PC-3 (cell line): ENCODE data around the gene HOXD10. TPM values are rescaled to one million over a fixed set of nuclear protein-coding genes. Genes with fewer than 3 reads are reported as not detected.

Experiments used
- ATAC-seq: fragments of 200-7000 bp; cut with Tn5 transposase; 2 replicates; pipeline ENCODE4 v1.9.1; 2020; ENCODE audit warnings: mild to moderate bottlenecking, moderate library complexity
- BruUV-seq: library from RNA; stranded (reverse); fragments of 400-500 nt; replicated peaks from 2 replicates; lab custom pipeline; 2021; lab: Mats Ljungman, UMichigan
- CTCF ChIA-PET: fragments of 300-600 bp; sonication (Branson Sonifier 250); formaldehyde crosslinking; loops from one replicate; lab custom pipeline; 2022; ENCODE audit warnings: antibody characterized with exemption; lab: Charles Lee
- POLR2A ChIA-PET: fragments of 300-600 bp; sonication (Branson Sonifier 250); formaldehyde crosslinking; loops from one replicate; lab custom pipeline; 2022; ENCODE audit warnings: antibody characterized with exemption; ENCODE audit not compliant: unreplicated experiment; lab: Charles Lee
- DNase-seq: peaks from one replicate; pipeline ENCODE4 v3.0.0-alpha.2; 2015
- H2AFZ ChIP-seq: fragments of 300-600 bp; sonication (generic); 2 replicates; pipeline ENCODE4 v1.6.0; 2016; ENCODE audit warnings: antibody characterized with exemption, low read length
- H3F3A ChIP-seq: fragments of 300-600 bp; sonication (generic); one replicate; pipeline ENCODE4 v1.6.0; 2017; ENCODE audit warnings: antibody characterized with exemption, low read length, control low read depth, mild to moderate bottlenecking; ENCODE audit not compliant: unreplicated experiment
- H3K27ac ChIP-seq: fragments of 300-600 bp; sonication (generic); 2 replicates; pipeline ENCODE4 v1.5.1; 2016; ENCODE audit warnings: mild to moderate bottlenecking, low read length
- H3K27me3 ChIP-seq: fragments of 300-600 bp; sonication (generic); 2 replicates; pipeline ENCODE4 v1.6.1; 2016; ENCODE audit warnings: low read length, mixed read lengths
- H3K36me3 ChIP-seq: fragments of 300-600 bp; sonication (generic); 2 replicates; pipeline ENCODE4 v1.6.1; 2016; ENCODE audit warnings: low read depth, mixed run types, low read length, mixed read lengths
- H3K4me1 ChIP-seq: fragments of 300-600 bp; sonication (generic); 2 replicates; pipeline ENCODE4 v1.5.1; 2016; ENCODE audit warnings: low read length; ENCODE audit not compliant: insufficient read depth
- H3K4me2 ChIP-seq: fragments of 300-600 bp; sonication (generic); 2 replicates; pipeline ENCODE4 v1.6.0; 2016; ENCODE audit warnings: low read length
- H3K4me3 ChIP-seq: fragments of 300-600 bp; sonication (generic); 2 replicates; pipeline ENCODE4 v1.5.1; 2016; ENCODE audit warnings: mild to moderate bottlenecking, low read length, mixed read lengths
- H3K79me2 ChIP-seq: fragments of 300-600 bp; sonication (generic); 2 replicates; pipeline ENCODE4 v1.6.1; 2017; ENCODE audit warnings: low read length, mixed read lengths
- H3K9ac ChIP-seq: fragments of 300-600 bp; sonication (generic); 2 replicates; pipeline ENCODE4 v1.6.0; 2016; ENCODE audit warnings: mild to moderate bottlenecking, low read length
- H3K9me2 ChIP-seq: fragments of 300-600 bp; sonication (generic); replicated peaks from 2 replicates; pipeline ENCODE4 v1.6.1; 2016; ENCODE audit warnings: mixed run types, low read length, mixed read lengths
- H3K9me3 ChIP-seq: fragments of 300-600 bp; sonication (generic); 2 replicates; pipeline ENCODE4 v1.6.1; 2016; ENCODE audit warnings: low read length, mixed read lengths
- H4K20me1 ChIP-seq: fragments of 300-600 bp; sonication (generic); 2 replicates; pipeline ENCODE4 v1.6.1; 2016; ENCODE audit warnings: low read length, mixed read lengths
- CTCF ChIP-seq: fragments of 300-600 bp; sonication (generic); conservative IDR thresholded peaks from 2 replicates; pipeline ENCODE4 v1.5.1; 2017; ENCODE audit warnings: antibody characterized with exemption, low read depth, mild to moderate bottlenecking, low read length
- EZH2 ChIP-seq: fragments of 300-600 bp; sonication (generic); IDR thresholded peaks from one replicate; pipeline ENCODE4 v1.6.1; 2017; ENCODE audit warnings: antibody characterized with exemption, mild to moderate bottlenecking, low read length; ENCODE audit not compliant: unreplicated experiment
- EZH2phosphoT487 ChIP-seq: fragments of 300-600 bp; sonication (generic); IDR thresholded peaks from 2 replicates; pipeline ENCODE4 v1.6.1; 2018; ENCODE audit warnings: mild to moderate bottlenecking, antibody characterized with exemption, low read length, borderline replicate concordance
- intact Hi-C: fragments of 100-400 bp; cut with micrococcal nuclease; formaldehyde crosslinking; loops from 2 replicates; pipeline ENCODE4 v1.9.0; 2023
- microRNA-seq: library from miRNA; unstranded; fragments of <30 nt; microRNA quantifications from one replicate; pipeline ENCODE4 v1.1.0, GENCODE V29; 2020; ENCODE audit not compliant: unreplicated experiment
- total RNA-seq: library from RNA; depleted of rRNA; stranded (reverse); fragments of >200 nt; gene quantifications from 2 replicates; pipeline ENCODE4 v1.2.3, GENCODE V29; 2014; rRNA removed

The HOXD10 gene
- total RNA-seq, 1 experiment from 2014 or later: not detected

DNA sequence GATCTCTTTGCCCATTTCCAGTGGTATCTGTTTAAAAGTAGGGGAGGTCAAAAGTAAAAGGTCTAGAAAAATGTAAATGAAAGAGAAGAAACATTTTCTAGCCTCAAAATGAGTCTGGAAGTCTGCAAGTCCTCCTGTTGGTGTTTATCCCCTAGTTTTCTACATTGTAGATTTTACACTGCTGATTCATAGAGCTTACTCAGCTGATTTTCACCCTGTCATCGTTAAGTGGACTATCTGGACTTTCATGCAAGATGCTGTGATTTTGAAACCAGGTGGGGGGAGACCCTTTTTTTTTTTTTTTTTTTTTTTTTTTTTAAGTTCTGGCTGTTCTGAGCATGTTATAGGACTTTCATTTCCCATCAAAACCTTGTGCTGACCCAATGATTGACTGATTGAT is 50.8 kb downstream of the HOXD10 start:
- DNase-seq (no peak), ATAC-seq (no peak)
- H3K9ac ChIP-seq: no peak overlapping the region
- H4K20me1 ChIP-seq: no peaks in the 10 kb centered on the region
- ChIA-PET POLR2A (no interaction called here), CTCF (no interaction called here)
- H3K4me3 ChIP-seq: no peak overlapping the region
- TF ChIP-seq EZH2 (no peak), CTCF (no peak), EZH2phosphoT487 (no peak)
- H3K4me1 ChIP-seq: no peaks in the 10 kb centered on the region
- no peaks in the 10 kb centered on the region for H3K36me3 ChIP-seq
- no peak overlapping the region for H3K27ac ChIP-seq
- intact Hi-C loops: no loop called here
- no peak overlapping the region for H2AFZ ChIP-seq
- H3K9me3 ChIP-seq: no peaks in the 10 kb centered on the region
- no peaks in the 10 kb centered on the region for H3K79me2 ChIP-seq
- no peaks in the 10 kb centered on the region for H3F3A ChIP-seq
- H3K27me3 ChIP-seq: no peaks in the 10 kb centered on the region
- no TSS peak for BruUV-seq
- no peak overlapping the region for H3K4me2 ChIP-seq
- H3K9me2 ChIP-seq: no peaks in the 10 kb centered on the region

GRCh38 chr2:176169181-176169580 is 52.6 kb downstream of the HOXD10 start:
- no peaks in the 10 kb centered on the region for H3K79me2 ChIP-seq
- DNase-seq: no peak
- ChIA-PET CTCF (interaction anchor here (0.6 kb wide), 1 partner anchor 384 kb away, joined by 7 read pairs; no protein-coding TSS in a partner anchor), POLR2A (no interaction called here)
- H3K4me2 ChIP-seq: no peak overlapping the region
- H3K27ac ChIP-seq: no peak overlapping the region
- BruUV-seq: no TSS peak
- no peaks in the 10 kb centered on the region for H3K4me1 ChIP-seq
- no peak for ATAC-seq
- no peaks in the 10 kb centered on the region for H3K9me2 ChIP-seq
- no peaks in the 10 kb centered on the region for H4K20me1 ChIP-seq
- no peaks in the 10 kb centered on the region for H3K27me3 ChIP-seq
- H3F3A ChIP-seq: no peaks in the 10 kb centered on the region
- no peak overlapping the region for H2AFZ ChIP-seq
- H3K9me3 ChIP-seq: no peaks in the 10 kb centered on the region
- intact Hi-C loops: no loop called here
- no peak overlapping the region for H3K4me3 ChIP-seq
- no peak for TF ChIP-seq CTCF
- no peak for TF ChIP-seq EZH2
- H3K9ac ChIP-seq: no peak overlapping the region
- no peaks in the 10 kb centered on the region for H3K36me3 ChIP-seq

Small RNA genes lying within 50 kb of the gene (microRNA-seq; reads per million reads assigned to microRNA genes)
- 3,389 reads per million, percentile 91 among the genes with 10 or more reads in this experiment for gene MIR10B

Other genes with a start within 250 kb of the HOXD10 start
- 19.5 and 21.9 TPM in 2 replicates for gene LNPK, start 114.5 kb upstream of the HOXD10 start, total RNA-seq
- gene EVX2, start 32.8 kb upstream of the HOXD10 start, total RNA-seq: not detected in 2 replicates
- gene HOXD13, start 24.1 kb upstream of the HOXD10 start, total RNA-seq: 0.36 and 0.46 TPM in 2 replicates
- gene HOXD12, start 17.0 kb upstream of the HOXD10 start, total RNA-seq: not detected in 2 replicates
- not detected in 2 replicates for gene HOXD11, start 9.5 kb upstream of the HOXD10 start, total RNA-seq
- not detected in 2 replicates for gene HOXD9, start 5.9 kb downstream of the HOXD10 start, total RNA-seq
- gene HOXD8, start 12.9 kb downstream of the HOXD10 start, total RNA-seq: 1.9 and 2.9 TPM in 2 replicates
- gene HOXD4, start 34.8 kb downstream of the HOXD10 start, total RNA-seq: 0.29 and 1.8 TPM in 2 replicates
- 3.0 and 4.4 TPM in 2 replicates for gene HOXD3, start 40.5 kb downstream of the HOXD10 start, total RNA-seq
- not detected in 2 replicates for gene HOXD1, start 71.9 kb downstream of the HOXD10 start, total RNA-seq
- 33.3 and 54.5 TPM in 2 replicates for gene MTX2, start 152.7 kb downstream of the HOXD10 start, total RNA-seq